Thyroid gland (tissue), 4 donors: ENCODE data around the gene EPHB3. TPM values are rescaled to one million over a fixed set of nuclear protein-coding genes. Genes with fewer than 3 reads are reported as not detected.

Source experiments
- DNase-seq, 2 donors: peaks; one replicate each; pipeline ENCODE4 v3.0.0-alpha.2; 2019
- H3K27ac ChIP-seq, 3 donors: fragments of 200-600 bp; sonication (generic); 1 replicate in 2 of 3; 2 replicates in 1 of 3; pipeline ENCODE4 v1.5.1; 2016 to 2019; ENCODE audit warnings: mild to moderate bottlenecking in 1 of 3, moderate library complexity in 1 of 3
- H3K27me3 ChIP-seq: fragments of 200-600 bp; sonication (generic); one replicate; pipeline ENCODE4 v1.5.1; 2019
- H3K36me3 ChIP-seq, 2 donors: fragments of 200-600 bp; sonication (generic); one replicate each; pipeline ENCODE4 v1.5.1; 2016 to 2019
- H3K4me1 ChIP-seq, 2 donors: fragments of 200-600 bp; sonication (generic); one replicate each; pipeline ENCODE4 v1.5.1; 2017 to 2019
- H3K4me3 ChIP-seq, 3 donors: fragments of 200-600 bp; sonication (generic); replicated peaks in 1 of 3; 1 replicate in 2 of 3; 2 replicates in 1 of 3; pipeline ENCODE4 v1.5.1; 2016; ENCODE audit warnings: mild to moderate bottlenecking in 1 of 3
- H3K9me3 ChIP-seq: fragments of 200-600 bp; sonication (generic); one replicate; pipeline ENCODE4 v1.5.1; 2017
- CTCF ChIP-seq, 6 experiments: fragments of 200-600 bp in 3 of 6; fragments of 450-650 bp in 3 of 6; sonication (generic) in 3 of 6; IDR thresholded peaks; one replicate each; pipeline ENCODE4 v1.5.1; 2016 to 2019; ENCODE audit warnings: antibody characterized with exemption in 6 of 6, mild to moderate bottlenecking in 2 of 6, inconsistent platforms in 1 of 6, moderate library complexity in 1 of 6
- POLR2A ChIP-seq, 2 donors: fragments of 450-650 bp; IDR thresholded peaks; one replicate each; pipeline ENCODE4 v1.6.1; 2017; ENCODE audit warnings: antibody characterized with exemption in 2 of 2, mild to moderate bottlenecking in 2 of 2, moderate library complexity in 1 of 2
- WGBS, 2 donors: methylation state at CpG; one replicate each; pipeline ENCODE4 v1.1.5; 2017; 5-methylcytosine and 5-hydroxymethylcytosine counted together
- intact Hi-C: fragments of 100-400 bp; cut with DNase I; formaldehyde crosslinking; loops from one replicate; pipeline ENCODE4 v1.15.1; 2023
- total RNA-seq, 4 donors: library from RNA; depleted of rRNA; stranded (reverse); fragments of >200 nt; gene quantifications; one replicate each; pipeline ENCODE4 v1.2.3, GENCODE V29; 2016

The EPHB3 gene
- total RNA-seq, 4 donors from 2014 or later, result 0.46 to 2.7 (median 1.1) TPM

GRCh38 chr3:184597829-184598573, 36.4 kb downstream of the EPHB3 start:
- TF ChIP-seq POLR2A (IDR thresholded peaks at IDR 0.05), result no peak
- no peak for TF ChIP-seq CTCF (IDR thresholded peaks at IDR 0.05)
- H3K27me3 ChIP-seq, result no peaks in the 10 kb centered on the region
- WGBS, 2 donors, result 79 to 84% methylated on average over 18 to 20 of the region's 20 CpGs
- DNase-seq, result no peak
- peaks cover 4 to 16% of the 10 kb centered on the region in 2 donors for H3K4me1 ChIP-seq
- no peaks in the 10 kb centered on the region for H3K36me3 ChIP-seq
- H3K4me3 ChIP-seq, result no peak overlapping the region
- no peak overlapping the region for H3K27ac ChIP-seq
- no peaks in the 10 kb centered on the region for H3K9me3 ChIP-seq
- intact Hi-C loops, result no loop called here

- Histone ChIP-seq H3K27ac (no peak overlapping the region), H3K4me1 (peaks cover 4 to 13% of the 10 kb centered on the region in 2 donors), H3K27me3 (no peaks in the 10 kb centered on the region), H3K9me3 (no peaks in the 10 kb centered on the region), H3K36me3 (no peaks in the 10 kb centered on the region), H3K4me3 (no peak overlapping the region)
- no peak for TF ChIP-seq CTCF (IDR thresholded peaks at IDR 0.05)
- no peak for TF ChIP-seq POLR2A (IDR thresholded peaks at IDR 0.05)
- intact Hi-C loops, result no loop called here
- DNase-seq, result no peak
- 91 to 95% methylated on average over 4 to 7 of the region's 7 CpGs for WGBS, 2 donors
These were observed 37.0 kb downstream of the EPHB3 start for GRCh38 chr3:184598574-184598927.

- TF ChIP-seq POLR2A (IDR thresholded peaks at IDR 0.05) (no peak), CTCF (IDR thresholded peaks at IDR 0.05) (no peak)
- H3K27me3 ChIP-seq, result peaks cover 4% of the 10 kb centered on the region
- DNase-seq, result no peak
- H3K36me3 ChIP-seq, result no peaks in the 10 kb centered on the region
- 95 to 100% methylated on average over 3 of the region's 3 CpGs for WGBS, 2 donors
- intact Hi-C loops, result no loop called here
- H3K4me3 ChIP-seq, result no peak overlapping the region
- H3K4me1 ChIP-seq, result peaks cover 8 to 17% of the 10 kb centered on the region in 2 donors
- H3K9me3 ChIP-seq, result no peaks in the 10 kb centered on the region
- no peak overlapping the region for H3K27ac ChIP-seq
These were observed 37.6 kb downstream of the EPHB3 start for GRCh38 chr3:184599143-184599542.

- H3K27ac ChIP-seq, result no peak overlapping the region
- intact Hi-C loops, result no loop called here
- no peaks in the 10 kb centered on the region for H3K9me3 ChIP-seq
- H3K4me3 ChIP-seq, result no peak overlapping the region
- WGBS, 2 donors, result 65 to 82% methylated on average over 10 of the region's 10 CpGs
- peaks cover 10 to 26% of the 10 kb centered on the region in 2 donors for H3K4me1 ChIP-seq
- H3K27me3 ChIP-seq, result peaks cover 6% of the 10 kb centered on the region
- TF ChIP-seq POLR2A (IDR thresholded peaks at IDR 0.05) (no peak), CTCF (IDR thresholded peaks at IDR 0.05) (no peak)
- DNase-seq, result no peak
- no peaks in the 10 kb centered on the region for H3K36me3 ChIP-seq
These were observed 39.2 kb downstream of the EPHB3 start for GRCh38 chr3:184600685-184601377.
